HCT116 (cell line): ENCODE measurements around the gene FBXL14.

ENCODE experiments used
- CTCF ChIP-seq, 3 experiments: fragments of 200-600 bp in 1 of 3; sonication (generic) in 1 of 3; IDR thresholded peaks in 2 of 3; conservative IDR thresholded peaks in 1 of 3; 2 replicates each; pipeline ENCODE4 v1.5.1; 2012 to 2017; ENCODE audit warnings: low read depth in 2 of 3, low read length in 2 of 3, antibody characterized with exemption in 1 of 3, borderline replicate concordance in 1 of 3, control low read depth in 1 of 3, mild to moderate bottlenecking in 1 of 3, mixed read lengths in 1 of 3, mixed run types in 1 of 3, moderate library complexity in 1 of 3; ENCODE audit not compliant: insufficient read depth in 1 of 3
- RAD21 ChIP-seq: IDR thresholded peaks from 2 replicates; pipeline ENCODE4 v1.6.1; 2012; ENCODE audit warnings: low read depth, mild to moderate bottlenecking
- ZNF274 ChIP-seq: fragments of 200-500 bp; sonication (Bioruptor generic); IDR thresholded peaks from 2 replicates; pipeline ENCODE4 v1.6.1; 2014; ENCODE audit warnings: mild to moderate bottlenecking, low read depth, low read length, inconsistent platforms

- no peak for TF ChIP-seq CTCF (IDR thresholded peaks at IDR 0.05 in 2 of 3, conservative IDR thresholded peaks at IDR 0.05 in 1 of 3; ENCODE audit: borderline replicate concordance in 1 of 3, insufficient read depth in 1 of 3, low read depth in 2 of 3, low read length in 2 of 3)
- TF ChIP-seq ZNF274, result no peak
- no peak for TF ChIP-seq RAD21
Measured at GRCh38 chr12:1523046-1523445, 71.3 kb downstream of the FBXL14 start.
